Activated T-helper 2 cell treated with anti-CD3 and anti-CD28 coated beads, Interferon-gamma antibody, Interleukin-2, Interleukin-4, amounts not matched to agents 10 μg/mL and 5 μg/mL and 100 μg/mL, durations not matched to agents 14 hours and 24 hours and 36 hours (primary cell): ENCODE results near the gene CADPS2. TPM values are rescaled to one million over a fixed set of nuclear protein-coding genes. Genes with fewer than 3 reads are reported as not detected.
"Not testable (repeated sequence)": the region's sequence is repeated elsewhere in the genome, so short reads cannot be mapped to it uniquely, and the experiment has no call there.

Source experiments
- DNase-seq: peaks from one replicate; pipeline ENCODE4 v3.0.0; 2021; ENCODE audit warnings: low spot score
- H3K27ac Mint-ChIP-seq: one replicate; pipeline ENCODE4 v1.8.0; 2021; ENCODE audit warnings: mixed read lengths
- H3K27me3 Mint-ChIP-seq: one replicate; pipeline ENCODE4 v1.8.0; 2021; ENCODE audit warnings: low read depth, mixed read lengths
- H3K36me3 Mint-ChIP-seq: one replicate; pipeline ENCODE4 v1.8.0; 2021; ENCODE audit warnings: low read depth, mixed read lengths
- H3K4me1 Mint-ChIP-seq: one replicate; pipeline ENCODE4 v1.8.0; 2021; ENCODE audit warnings: low read depth, mixed read lengths
- H3K4me3 Mint-ChIP-seq: one replicate; pipeline ENCODE4 v1.8.0; 2021; ENCODE audit warnings: low read depth, mild to moderate bottlenecking, moderate library complexity, mixed read lengths
- H3K9me3 Mint-ChIP-seq: one replicate; pipeline ENCODE4 v1.8.0; 2021; ENCODE audit warnings: mixed read lengths
- intact Hi-C: fragments of 100-400 bp; cut with micrococcal nuclease; formaldehyde crosslinking; loops from one replicate; pipeline ENCODE4 v1.15.1; 2023
- total RNA-seq: library from RNA; stranded (reverse); gene quantifications from 2 replicates; pipeline ENCODE4 v1.2.3, GENCODE V29; 2022

CADPS2 gene
- total RNA-seq, 1 donor from 2014 or later, result not detected

DNA sequence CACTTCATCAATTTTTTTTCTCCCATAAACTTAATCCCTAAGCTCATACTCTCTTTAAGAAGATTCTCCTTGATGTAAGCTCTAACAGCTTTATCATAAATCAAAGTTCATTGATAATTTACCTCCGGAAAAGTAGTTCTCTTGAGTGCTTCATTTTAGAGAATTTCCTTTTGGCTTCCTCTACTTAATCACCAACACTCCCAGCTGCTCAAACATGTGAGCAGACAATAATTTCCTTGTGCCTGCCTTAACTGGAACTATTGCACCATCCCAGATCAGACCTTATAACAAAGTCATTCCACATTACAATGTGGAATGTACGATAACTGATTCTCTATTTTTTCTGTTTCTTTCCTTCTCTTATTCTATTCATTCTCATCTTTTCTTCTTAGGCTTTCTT lies 587.6 kb downstream of the CADPS2 start:
- Mint-ChIP-seq H3K36me3 (no peaks in the 10 kb centered on the region), H3K9me3 (no peaks in the 10 kb centered on the region), H3K4me1 (no peaks in the 10 kb centered on the region), H3K4me3 (no peak overlapping the region), H3K27me3 (peaks cover 51% of the 10 kb centered on the region), H3K27ac (no peak overlapping the region)
- intact Hi-C loops, result no loop called here
- no peak for DNase-seq

DNA sequence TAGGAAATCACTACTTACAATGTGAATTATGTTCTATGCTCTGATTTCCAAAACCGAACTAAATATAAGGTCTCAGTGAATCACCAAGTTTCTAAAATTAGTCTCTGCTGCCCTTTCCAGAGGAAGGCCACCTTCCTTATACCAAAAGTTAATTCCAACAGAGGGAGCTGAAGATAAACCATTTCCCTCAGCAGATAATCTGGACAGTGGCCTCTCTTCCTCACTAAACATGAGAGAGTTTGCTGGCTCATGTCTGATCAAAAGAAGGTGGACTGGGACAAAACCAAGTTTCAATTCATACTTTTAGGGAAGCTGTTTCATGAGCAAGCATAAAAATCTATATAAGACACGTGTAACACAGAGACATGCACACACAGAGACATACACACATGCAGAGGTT lies 588.1 kb downstream of the CADPS2 start:
- H3K36me3 Mint-ChIP-seq, result no peaks in the 10 kb centered on the region
- intact Hi-C loops, result no loop called here
- no peaks in the 10 kb centered on the region for H3K4me1 Mint-ChIP-seq
- no peak overlapping the region for H3K27ac Mint-ChIP-seq
- H3K9me3 Mint-ChIP-seq, result no peaks in the 10 kb centered on the region
- H3K27me3 Mint-ChIP-seq, result peaks cover 47% of the 10 kb centered on the region
- DNase-seq, result no peak
- no peak overlapping the region for H3K4me3 Mint-ChIP-seq

DNA sequence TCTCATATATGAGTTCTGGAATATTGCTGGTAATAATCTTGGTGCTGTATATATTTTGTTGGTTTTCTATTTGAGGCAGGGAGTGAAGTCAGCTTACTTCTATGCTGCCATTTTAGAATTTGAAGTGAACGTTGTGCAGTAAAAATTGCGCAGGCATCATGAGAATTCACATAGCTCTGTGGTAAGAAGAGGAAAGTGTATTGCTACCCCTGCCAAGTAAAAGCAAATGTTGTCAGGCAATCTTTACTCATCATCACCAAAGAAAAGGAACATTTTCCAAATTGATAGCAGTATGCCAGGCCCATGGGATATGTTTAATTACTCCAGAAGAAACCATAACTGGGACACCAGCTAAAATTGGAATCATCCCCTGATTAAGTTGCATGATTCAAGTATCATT lies 595.1 kb downstream of the CADPS2 start:
- no peak for DNase-seq
- no peaks in the 10 kb centered on the region for H3K4me1 Mint-ChIP-seq
- no peaks in the 10 kb centered on the region for H3K27me3 Mint-ChIP-seq
- H3K27ac Mint-ChIP-seq, result no peak overlapping the region
- no peak overlapping the region for H3K4me3 Mint-ChIP-seq
- intact Hi-C loops, result no loop called here
- no peaks in the 10 kb centered on the region for H3K9me3 Mint-ChIP-seq
- H3K36me3 Mint-ChIP-seq, result no peaks in the 10 kb centered on the region

DNA sequence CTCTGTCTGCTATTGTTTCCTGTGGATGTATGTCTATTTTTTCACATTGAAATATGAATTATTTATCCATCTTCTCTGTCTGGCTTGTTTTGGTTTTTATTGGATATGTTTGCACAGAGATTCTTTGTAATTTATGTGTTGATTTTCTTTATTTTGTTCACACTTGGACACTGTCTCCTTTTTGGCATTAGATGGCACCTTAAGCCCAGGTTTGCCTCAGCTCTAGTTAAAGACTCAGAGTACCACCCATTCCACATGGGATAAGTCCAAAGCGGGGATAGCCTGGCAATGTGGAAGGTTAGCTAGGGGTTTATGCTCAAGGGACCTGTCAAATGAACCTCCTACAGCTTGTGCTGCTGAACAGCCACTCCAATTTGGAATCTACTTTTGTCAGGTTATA lies 595.8 kb downstream of the CADPS2 start:
- H3K4me3 Mint-ChIP-seq, result no peak overlapping the region
- H3K9me3 Mint-ChIP-seq, result no peaks in the 10 kb centered on the region
- intact Hi-C loops, result no loop called here
- no peaks in the 10 kb centered on the region for H3K36me3 Mint-ChIP-seq
- no peak overlapping the region for H3K27ac Mint-ChIP-seq
- H3K4me1 Mint-ChIP-seq, result no peaks in the 10 kb centered on the region
- no peaks in the 10 kb centered on the region for H3K27me3 Mint-ChIP-seq
- no peak for DNase-seq

DNA sequence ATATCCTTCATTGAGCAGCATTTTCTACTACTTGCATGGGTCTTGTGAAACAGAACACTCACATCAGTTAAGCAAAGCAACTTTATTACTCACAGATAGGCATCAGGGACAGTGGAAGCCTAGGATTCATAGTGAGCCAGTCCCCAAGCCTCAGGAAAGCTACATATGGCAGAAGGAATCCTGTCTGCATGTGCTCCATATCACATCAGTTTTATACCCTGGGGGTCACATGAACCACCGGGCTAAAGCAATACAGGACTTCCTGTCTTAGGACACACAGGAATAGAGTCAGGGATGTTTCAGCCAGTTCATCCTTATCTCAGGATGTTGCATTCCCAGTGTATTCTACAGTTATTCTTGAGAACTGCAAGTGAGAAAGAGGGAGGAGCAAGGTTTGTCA lies 596.8 kb downstream of the CADPS2 start:
- no peak overlapping the region for H3K4me3 Mint-ChIP-seq
- no peaks in the 10 kb centered on the region for H3K27me3 Mint-ChIP-seq
- H3K36me3 Mint-ChIP-seq, result no peaks in the 10 kb centered on the region
- no peaks in the 10 kb centered on the region for H3K9me3 Mint-ChIP-seq
- H3K27ac Mint-ChIP-seq, result no peak overlapping the region
- DNase-seq, result no peak
- no peaks in the 10 kb centered on the region for H3K4me1 Mint-ChIP-seq
- intact Hi-C loops, result no loop called here

DNA sequence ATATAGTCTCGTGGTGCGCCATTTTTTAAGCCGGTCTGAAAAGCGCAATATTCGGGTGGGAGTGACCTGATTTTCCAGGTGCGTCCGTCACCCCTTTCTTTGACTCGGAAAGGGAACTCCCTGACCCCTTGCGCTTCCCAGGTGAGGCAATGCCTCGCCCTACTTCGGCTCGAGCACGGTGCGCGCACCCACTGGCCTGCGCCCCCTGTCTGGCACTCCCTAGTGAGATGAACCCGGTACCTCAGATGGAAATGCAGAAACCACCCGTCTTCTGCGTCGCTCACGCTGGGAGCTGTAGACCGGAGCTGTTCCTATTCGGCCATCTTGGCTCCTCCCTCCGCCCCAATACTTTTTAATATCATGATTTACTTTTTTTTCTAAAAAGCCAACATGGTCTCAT lies 601.7 kb downstream of the CADPS2 start:
- H3K9me3 Mint-ChIP-seq, H3K27me3 Mint-ChIP-seq, DNase-seq, intact Hi-C loops, H3K4me3 Mint-ChIP-seq, H3K4me1 Mint-ChIP-seq, H3K27ac Mint-ChIP-seq, H3K36me3 Mint-ChIP-seq: not testable (repeated sequence)

DNA sequence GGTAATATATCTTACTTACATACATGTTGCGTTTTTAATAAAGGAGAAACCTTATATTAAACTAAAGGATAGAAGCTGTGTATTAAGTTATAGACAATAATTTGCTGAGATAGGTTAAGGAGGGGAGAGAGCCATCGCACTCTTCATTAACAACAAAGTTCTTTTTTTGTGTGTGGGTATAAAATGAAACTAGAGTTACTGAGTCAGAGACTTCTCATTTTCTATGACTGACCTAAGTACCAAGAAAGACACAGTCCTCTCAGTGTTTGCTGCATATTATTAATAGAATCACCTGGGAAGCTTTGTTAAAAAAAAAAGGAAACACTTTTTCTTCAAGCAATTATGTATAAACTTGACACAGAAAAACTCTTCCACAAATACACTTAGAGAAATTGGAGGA lies 613.1 kb downstream of the CADPS2 start:
- Mint-ChIP-seq H3K27ac (no peak overlapping the region), H3K4me1 (no peaks in the 10 kb centered on the region), H3K36me3 (no peaks in the 10 kb centered on the region), H3K4me3 (no peak overlapping the region), H3K9me3 (no peaks in the 10 kb centered on the region), H3K27me3 (no peaks in the 10 kb centered on the region)
- no peak for DNase-seq
- intact Hi-C loops, result no loop called here

DNA sequence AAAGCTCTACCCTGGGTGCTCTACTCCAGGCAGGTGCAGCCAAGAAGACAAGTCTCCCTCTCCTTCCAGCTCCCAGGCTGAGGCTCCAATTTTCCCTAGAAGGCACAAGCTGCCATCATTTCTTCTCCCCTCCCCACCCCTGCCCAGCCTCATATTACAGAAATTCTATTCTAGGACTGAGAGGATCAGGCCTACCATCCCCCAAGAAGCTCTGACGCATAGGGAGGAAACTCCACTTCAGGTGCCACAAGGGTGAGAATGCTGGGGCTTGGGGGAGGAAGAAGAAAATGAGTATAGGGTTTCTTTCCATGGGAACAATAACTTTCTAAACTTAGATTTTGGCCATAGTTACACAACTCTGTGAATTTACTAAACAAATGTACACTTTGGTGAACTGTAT lies 617.0 kb downstream of the CADPS2 start:
- intact Hi-C loops, result no loop called here
- Mint-ChIP-seq H3K4me1 (no peaks in the 10 kb centered on the region), H3K36me3 (no peaks in the 10 kb centered on the region), H3K4me3 (no peak overlapping the region), H3K9me3 (no peaks in the 10 kb centered on the region), H3K27ac (no peak overlapping the region), H3K27me3 (no peaks in the 10 kb centered on the region)
- no peak for DNase-seq

Other genes with a start within 250 kb of the CADPS2 start
- gene RNF133, start 187.3 kb downstream of the CADPS2 start, total RNA-seq, result not detected in 2 replicates
- gene RNF148, start 183.5 kb downstream of the CADPS2 start, total RNA-seq, result not detected in 2 replicates
- gene TAS2R16, start 109.2 kb upstream of the CADPS2 start, total RNA-seq, result not detected in 2 replicates